Activated CD4-positive, alpha-beta T cell treated with anti-CD3 and anti-CD28 coated beads, Interleukin-2, Interleukin-4, amounts not matched to agents 100 ng/mL and 50 ng/mL, durations not matched to agents 16 hours and 8 hours (primary cell): ENCODE data around the gene MYO3B.
A peak's percentile ranks its signal among the peaks of the same experiment; 100 is the strongest.

ENCODE experiments used
- DNase-seq: peaks from one replicate; pipeline ENCODE4 v3.0.0-alpha.2; 2020; ENCODE audit warnings: low spot score

Gene MYO3B

DNA sequence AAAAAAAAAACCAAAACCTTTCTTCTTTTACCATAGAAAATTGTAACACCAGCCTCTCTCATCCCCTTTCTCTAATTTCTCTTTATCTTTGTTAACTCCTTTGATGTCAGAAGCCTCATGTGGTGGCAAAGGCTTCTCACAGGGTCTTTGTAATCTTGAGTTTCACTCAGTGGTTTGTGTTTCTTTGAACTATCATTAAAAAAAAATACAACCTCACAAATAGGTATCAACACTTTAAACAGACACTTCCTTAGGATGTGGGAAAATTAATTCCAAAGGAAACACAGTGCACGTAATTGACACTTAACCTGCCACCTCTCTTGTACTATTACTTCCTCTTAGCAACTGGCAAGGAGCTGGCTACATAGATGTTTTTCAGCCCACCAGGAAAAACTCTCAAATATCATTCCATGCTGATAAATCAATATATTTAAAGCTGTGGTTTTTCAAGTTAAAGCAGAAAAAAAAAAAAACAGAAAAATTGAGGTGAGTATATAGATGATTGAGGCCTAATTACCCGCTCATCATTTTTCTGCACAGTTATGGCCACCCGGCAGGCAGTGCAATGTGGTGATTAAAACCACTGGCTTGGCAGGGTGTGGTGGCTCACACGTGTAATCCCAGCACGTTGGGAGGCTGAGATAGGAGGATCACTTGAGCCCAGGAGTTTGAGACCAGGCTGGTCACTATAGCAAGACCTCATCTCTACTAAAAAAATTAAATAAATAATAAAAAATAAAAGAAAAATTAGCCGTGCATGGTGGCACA is 193.5 kb downstream of the MYO3B start:
- no peak for DNase-seq

DNA sequence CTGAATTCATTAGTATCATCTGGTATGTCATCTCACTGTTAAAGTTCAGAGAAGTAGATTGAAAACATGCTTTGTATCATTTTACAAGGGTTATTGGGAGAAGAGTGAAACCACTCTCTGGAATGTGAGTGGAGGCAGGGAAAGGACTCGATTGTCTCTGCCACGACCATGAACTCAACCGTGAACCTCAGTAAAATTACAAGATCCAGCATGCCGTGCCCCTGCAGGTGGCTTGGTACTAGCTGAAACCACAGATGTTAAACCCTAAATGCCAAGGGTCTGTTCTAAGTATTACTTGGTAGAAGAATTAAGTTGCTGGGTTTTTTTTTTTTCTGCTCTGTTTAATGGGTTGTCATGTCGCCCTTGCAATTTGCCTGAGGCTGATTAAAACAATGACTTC is 197.2 kb downstream of the MYO3B start:
- no peak for DNase-seq

DNA sequence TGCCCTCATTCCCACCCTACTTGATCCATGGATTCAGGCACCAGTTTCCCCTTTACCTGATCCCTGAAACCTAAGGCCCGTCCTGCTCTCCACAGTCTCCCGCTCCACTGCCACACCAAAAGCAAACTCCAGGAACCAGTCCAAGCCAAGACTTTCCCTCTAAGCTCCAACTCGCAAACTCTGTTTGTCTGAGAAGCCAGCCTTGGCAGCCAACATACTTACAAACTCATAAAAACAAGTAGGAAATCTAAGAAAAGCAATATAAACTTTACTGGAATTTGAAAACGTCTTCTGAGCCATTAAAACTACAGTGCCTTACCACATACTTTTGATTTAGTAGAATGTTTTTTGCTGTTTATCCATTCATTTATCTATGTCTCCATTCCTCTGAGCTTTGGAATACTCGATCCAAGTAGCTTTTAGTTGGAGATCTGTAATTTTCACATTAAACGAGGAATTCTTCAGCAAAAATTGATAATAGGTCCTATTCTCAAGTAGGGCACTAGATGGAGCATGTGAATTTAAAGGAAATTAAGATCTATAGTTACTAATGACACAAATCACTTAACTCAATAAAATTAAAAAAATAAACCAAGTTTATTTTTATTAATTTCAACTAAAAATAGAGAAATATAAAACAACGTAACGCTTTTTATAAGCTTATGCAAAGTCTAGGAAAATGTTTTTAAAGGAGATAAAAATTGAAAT is 199.7 kb downstream of the MYO3B start:
- DNase-seq = no peak

DNA sequence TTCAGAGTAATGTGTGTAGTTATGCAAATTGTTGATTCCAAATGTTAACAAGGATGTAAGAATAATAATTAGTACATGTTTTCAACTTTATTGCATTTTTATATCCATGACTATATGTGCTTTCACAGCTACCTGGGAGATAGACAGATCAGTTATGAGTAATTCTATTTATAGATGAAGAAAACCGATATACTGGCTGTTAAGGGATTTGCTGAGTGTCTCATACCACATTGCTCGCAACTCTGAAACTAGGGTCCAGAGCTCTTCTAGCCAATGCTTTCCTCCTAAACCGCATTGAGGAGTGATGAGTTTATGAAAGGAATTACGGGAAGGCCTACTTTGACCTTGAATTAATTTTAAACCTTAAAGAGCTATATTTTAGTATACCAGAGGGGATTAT is 202.3 kb downstream of the MYO3B start:
- no peak for DNase-seq

DNA sequence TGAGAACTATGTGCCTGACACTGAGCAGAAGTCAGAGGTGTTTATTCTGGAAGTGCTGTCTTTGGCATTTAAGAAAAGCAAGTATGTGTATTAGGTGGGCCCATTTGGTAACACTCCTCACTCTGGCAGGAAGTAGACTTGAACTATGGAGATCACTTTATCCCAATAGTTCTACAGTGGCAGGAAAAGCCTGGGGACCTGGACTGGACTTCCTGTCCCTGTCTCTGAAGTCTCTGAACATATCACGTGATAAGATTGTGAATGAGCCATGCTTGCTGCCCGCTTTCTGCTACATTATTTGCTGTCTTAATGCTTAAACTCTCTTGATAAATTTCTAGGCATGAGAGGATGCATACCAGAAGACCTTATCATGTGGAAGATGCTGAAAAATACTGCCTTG is 203.7 kb downstream of the MYO3B start:
- DNase-seq = no peak

DNA sequence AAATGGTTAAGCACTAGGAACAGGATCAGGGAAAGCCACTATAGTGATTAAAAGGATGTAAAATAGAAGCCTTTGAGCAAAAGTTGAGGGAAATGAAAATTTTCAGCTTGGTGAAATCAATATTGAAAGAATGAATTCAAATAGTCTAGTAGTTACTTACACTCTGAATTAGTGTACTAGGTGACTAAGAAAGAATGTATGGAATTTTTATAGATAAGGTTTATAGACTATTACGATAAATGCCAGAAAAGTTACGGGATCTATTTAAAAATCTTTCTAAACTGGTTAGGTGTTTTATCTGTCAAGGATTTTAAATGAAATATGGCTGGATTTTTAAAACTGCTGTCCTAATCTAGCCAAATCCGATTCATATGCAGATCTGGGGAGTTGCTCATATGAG is 208.6 kb downstream of the MYO3B start:
- no peak for DNase-seq

DNA sequence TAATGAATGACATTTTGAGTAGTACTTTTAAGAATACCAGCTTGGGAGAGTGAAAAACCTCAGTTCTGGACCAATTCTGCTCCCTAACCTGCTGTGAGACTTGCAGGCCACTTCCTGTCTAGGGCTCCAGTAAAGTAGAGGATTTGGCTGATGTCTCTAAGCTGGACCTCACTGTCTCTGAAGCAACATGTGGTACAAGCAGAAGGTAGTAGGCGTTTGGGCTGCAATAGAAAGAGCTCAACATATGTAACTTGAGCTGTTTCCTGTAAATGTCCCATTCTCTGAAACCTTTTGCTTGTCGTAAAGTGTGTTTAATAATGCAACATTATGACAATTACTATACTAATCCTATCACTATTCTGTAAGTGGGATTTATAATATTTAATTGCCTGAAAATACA is 213.1 kb downstream of the MYO3B start:
- DNase-seq = no peak

DNA sequence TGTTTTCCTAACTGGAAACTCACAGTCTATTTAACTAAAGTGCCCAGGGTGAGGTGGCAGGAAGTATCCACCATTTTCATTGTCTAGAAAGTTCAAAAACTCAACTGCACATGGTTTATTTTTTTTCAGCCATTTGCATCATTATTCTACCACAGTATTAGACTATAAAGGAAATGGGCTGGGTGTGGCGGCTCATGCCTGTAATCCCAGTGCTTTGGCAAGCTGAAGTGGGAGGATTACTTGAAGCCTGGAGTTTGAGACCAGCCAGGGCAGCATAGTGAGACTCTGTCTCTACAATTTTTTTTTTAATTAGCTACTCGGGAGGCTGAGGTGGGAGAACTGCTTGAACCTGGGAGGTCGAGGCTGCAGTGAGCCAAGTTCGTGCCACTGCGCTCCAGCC is 213.8 kb downstream of the MYO3B start:
- DNase-seq = no peak

DNA sequence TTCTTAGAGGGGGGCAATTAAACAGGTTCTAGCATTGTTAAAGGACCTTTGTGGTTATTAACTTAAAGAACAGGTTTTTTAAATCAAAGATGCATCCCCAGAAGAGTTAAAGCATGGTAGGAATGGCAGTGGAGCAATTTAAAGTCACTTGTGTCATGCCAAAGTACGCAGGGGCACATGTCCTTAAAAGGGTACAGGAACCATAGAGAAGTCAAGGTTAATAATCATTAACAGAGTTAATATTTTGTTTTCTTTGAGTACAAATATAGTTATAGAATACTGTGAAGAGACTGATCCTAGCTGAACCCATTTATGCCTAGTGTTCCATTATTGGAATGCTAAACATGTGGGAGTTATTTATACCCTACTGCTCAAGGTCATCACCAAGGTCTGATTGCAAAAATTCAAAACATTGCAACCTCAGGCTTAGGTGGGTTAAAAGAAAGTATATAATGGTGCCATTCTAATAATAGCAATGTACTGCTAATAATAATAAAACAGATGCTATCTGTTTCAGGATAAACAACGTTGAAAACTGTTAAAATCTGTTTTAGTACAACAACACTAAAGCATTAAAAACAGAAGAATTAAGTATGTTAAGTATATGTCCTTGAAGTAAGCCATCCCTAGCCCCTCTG is 216.0 kb downstream of the MYO3B start:
- DNase-seq = no peak

DNA sequence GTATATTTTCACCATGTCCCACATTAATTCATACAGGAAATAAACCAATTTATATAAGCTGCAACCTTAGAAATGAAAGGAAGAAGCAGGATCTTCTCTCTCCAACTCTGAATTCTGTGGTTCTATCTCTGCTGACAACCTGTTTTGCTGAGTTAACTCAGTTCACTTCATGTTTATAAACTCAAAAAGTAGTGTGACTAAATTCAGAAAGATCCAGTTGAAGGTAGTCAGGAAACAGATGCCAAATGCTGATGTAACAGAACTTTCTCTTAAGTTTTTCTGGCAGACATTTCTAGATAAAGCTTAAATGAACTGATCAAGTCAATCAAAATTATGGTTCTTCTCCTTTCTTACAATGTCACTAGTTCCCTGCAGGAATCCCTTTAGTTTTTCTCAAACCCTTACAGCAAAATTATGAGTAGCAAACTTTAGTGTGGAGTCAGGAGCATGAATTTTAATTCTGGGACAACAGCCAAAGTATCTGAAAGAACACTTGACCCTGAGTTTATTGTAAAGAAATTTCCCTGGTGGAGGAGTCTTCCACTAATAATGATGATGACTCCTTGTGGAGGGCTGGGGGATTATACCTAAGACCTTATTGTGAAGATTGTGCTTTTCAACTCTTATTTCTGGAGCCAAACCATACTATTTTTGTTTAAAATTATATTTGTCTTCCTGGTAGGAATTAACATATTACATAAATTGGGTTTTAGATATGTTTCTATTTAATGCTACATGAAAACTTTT is 216.9 kb downstream of the MYO3B start:
- no peak for DNase-seq

DNA sequence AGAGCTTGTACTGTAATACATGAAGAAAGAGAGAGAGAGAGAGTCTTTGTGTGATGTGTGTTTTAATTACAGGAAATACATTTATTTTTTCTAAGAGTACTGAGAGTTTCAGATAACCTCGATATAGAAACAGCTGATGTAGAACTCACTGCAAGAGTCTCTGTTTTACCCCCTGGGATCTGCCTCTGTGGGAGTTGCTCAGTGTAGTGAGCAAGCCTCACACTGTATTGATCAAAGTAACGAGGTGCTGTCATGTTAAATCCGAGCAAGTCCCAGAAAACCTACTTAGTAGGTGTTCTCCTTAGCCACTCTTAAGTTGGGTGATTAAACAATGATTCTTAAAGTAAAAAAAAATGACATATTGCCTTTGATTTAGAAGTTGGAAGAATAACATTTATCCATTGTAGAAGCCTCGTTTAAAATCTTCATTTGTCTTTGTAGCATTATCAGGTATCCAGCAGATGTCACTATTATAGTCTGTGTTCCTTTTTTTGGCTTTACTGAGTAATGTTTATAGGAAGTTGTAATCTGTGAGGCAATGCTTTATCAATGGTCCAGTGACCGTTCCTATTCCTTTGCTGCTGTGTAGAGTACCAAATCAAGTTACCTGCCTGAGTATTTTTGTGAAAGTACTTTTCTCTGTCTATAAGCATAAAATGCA is 219.0 kb downstream of the MYO3B start:
- DNase-seq = no peak

DNA sequence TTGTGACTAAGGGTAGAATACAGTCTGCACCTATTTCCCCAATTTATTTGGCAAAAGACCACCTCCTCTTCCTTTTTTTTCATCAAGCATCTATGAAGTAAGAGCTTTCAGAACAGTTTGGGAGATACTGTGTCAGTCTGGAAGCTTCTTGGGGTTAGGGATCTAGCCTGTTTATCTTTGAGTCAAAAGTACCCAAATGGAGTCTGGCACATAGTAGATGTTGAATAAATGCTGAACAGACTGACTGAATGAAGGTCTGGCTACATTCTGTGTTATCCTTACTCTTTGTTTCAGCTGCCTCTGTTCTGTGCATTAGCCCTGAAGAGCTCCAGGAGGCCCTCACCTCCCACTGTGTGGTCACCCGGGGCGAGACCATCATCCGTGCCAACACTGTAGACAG is 223.2 kb downstream of the MYO3B start:
- no peak for DNase-seq

DNA sequence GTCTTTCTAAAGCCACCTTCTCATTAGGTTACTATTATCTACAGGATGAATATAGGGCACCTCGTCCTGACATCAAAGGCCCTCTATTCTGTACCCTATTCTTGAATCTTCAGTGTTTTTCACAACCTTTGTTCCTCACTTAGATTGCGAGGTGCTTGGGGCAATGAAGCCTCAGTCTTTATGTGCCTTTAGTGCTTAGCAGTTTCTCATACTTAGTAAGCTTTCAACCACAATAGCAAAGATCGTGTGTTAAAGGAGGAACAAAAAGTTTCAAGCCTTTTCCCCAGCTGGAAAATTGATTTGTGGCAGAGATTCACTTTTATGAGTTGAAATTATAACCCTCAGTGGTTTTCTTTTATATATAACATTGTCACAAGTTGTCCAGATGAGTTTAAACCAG is 226.9 kb downstream of the MYO3B start:
- peak; percentile 7 for DNase-seq

DNA sequence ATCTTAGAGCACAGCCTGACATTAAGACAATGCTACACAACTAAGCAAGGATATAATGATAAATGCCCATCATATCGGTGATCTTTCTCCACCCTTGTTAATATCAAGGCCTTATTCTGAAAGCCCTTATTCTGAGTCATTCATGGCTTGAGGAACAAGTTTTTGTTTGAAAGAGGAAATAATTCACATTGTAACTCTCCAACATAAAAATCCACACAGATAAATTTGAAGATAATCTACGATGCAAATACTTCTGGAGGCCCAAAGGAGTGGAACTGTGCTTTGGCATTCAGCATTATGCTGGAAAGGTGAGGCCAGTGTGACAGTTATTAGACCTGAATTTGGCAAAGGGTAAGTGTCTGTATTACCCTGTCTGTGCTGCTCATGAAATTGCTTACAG is 227.4 kb downstream of the MYO3B start:
- no peak for DNase-seq

DNA sequence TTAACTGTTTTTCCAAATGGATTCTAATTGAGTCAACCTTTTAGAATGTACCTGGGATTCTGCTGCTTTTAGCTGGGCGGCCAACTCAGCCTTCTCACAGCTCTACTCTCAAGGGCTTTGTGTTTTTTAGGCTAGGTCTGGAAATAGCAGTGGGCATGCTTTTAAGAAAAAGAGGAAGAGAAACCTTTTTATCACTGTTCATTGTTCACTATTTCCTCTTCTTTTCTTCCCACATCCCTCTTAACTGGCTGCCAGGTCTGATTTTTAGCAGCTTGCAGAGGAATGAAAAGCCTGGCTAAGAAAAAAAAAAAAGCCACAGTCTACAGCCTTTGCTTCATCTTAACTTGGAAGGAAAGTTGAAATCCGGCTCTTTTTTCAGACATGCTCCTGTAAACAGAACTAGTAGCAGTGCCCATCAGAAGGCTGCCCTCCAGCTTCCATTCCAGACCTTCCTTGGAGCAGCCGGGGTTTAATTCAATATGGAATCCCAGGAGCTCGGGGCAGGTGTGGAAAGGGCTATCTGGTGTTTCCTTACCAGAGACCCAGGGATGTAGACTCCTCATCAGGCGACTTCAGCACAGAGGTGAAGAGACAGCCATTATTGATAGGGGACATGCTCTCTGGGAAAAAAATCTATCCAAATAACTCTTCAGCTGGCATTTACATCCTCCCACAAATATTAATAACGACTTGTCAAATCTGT is 230.7 kb downstream of the MYO3B start:
- no peak for DNase-seq

DNA sequence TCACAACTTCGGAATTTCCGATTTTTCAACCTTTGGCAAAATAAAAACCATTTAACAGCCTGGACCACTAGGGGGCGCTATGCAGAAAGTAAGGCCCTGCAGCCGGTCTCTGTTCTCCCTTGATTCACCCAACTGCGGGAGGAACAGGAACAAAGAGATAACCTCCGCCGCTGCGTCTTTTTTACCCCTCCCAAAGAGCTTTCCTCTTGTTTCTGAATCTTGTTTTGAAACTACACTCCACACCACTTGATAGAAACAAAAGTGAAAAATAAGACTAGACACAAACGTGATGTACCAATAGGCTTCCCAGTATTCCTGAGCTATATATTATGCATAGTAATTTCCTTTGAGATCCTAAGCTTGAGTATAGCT is 231.2 kb downstream of the MYO3B start:
- DNase-seq = peak; percentile 75

DNA sequence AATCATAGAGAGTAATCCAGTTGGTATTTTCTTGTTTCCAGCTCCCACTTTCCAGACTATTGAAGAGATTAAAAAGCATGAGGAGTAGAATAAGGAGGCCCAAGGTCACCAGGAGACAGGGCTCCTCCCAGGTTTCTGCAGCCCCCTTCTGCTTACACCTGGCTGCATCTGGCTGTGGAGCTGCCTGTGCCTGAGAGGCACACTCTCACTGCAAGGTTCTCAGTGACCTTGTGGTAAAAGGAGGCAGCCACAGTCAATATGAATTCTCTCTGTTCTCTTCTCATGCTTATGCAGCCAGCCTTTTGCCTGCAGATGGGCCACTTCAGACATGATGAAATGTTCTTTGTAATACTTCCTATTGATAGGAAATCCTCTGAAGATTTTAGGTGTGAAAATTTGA is 233.7 kb downstream of the MYO3B start:
- no peak for DNase-seq

DNA sequence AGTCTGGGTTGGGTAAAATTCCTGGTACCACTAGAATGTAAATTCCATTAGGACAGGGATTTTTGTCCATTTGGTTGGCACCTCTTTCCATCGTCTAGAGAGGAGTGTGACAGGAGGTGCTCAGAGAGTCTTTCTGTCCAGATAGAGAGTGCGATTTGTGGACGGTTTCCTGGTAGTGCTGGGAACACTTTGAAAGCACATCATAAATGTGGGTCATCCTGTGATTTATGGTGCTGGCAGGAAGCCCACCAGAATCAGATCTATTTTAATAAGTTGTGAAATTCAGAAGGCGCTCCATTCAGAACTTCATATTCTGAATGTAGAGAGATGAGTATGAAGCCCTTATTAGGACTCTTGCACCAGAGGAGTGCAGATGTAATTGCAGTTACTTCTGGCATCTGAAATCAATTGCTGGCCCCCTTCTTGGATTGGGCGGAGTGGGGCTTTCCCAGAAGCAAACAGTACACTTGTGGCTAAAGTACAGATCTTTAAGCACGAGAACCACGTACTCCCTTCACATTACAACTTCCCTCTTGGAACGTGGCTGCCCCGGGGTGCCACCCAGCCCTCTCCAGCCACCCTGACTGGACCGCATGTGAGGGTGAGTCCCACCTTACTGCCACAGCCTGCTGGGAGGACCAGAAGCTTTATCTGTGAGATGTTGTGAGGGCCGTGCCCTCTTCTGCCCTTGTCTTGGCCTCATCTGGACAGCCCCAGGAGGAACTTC is 243.2 kb downstream of the MYO3B start:
- DNase-seq = no peak

DNA sequence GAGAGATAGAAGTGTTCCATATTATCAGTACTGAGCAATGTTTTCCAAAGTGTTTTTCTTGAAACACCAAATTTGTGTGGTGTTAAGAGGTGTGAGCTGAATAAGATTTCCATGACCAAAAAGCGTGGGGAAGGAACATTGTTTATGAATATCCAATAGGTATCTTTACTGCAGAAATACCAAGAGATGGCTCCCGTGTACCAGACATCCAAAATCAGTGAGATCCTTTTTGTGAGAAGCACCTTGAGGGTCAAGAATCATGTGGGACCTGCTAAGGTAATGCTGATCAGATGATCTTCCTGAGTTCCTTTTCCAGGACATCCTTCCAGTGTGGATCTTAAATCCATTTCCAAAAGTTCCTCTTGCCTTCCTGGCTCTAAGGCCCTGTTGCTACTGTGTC is 246.0 kb downstream of the MYO3B start:
- DNase-seq = no peak

DNA sequence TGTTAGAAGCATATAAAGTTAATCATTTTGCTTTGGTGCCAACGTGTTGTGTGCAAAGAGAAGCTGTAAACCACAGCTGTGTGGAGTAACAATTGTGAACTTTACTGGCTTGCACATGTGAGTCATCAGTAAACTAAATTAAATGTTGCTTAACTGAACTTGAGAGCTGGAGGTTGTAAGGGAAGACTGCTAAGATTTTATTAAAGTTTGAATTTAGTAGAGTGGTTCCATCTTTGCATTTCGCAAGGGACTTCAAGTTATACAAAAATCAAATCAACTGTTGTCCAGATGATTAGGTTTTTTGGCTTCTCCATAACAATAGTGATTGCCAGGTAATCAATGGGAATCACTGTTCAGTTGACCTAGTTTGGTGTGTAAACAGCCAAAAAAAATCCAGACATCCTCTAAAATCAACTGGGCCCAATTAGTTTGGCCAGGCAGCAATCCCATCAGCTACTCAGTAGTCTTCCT is 247.4 kb downstream of the MYO3B start:
- DNase-seq = no peak

DNA sequence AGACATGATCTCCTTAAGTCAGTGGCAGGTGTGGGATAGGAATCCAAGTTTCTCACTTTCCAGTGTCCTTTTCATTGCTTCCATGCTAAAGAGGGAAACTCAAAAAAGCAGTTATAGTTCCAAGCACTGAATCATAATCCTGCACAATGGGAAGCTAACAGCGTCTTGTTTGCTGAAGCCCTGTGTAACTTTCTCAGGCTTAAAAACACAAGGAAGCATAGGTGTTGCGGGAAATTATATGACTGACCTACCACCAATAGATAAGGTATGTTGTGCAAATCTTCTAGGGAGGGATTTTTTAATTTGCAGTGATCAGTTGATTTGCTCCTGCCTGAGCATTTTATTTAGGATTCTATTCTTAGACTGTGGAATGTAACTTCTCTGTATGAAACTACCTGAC is 250.9 kb downstream of the MYO3B start:
- no peak for DNase-seq
